Pancreas (tissue), 10 donors: ENCODE data around the gene VGLL2. TPM values are rescaled to one million over a fixed set of nuclear protein-coding genes. Genes with fewer than 3 reads are reported as not detected.

Source experiments
- ATAC-seq, 4 donors: fragments of 200-7000 bp; cut with Tn5 transposase; one replicate each; pipeline versions ENCODE4 v1.8.0 to v1.9.1; 2020; ENCODE audit warnings: mild to moderate bottlenecking in 4 of 4, moderate library complexity in 4 of 4
- DNase-seq, 6 donors: peaks; one replicate each; pipeline ENCODE4 v3.0.0-alpha.2; 2020
- FAIRE-seq: peaks from 2 replicates; lab custom pipeline; 2012; peaks lifted over from hg19 to GRCh38; lab: Jason Lieb, UNC
- H3K27ac ChIP-seq, 4 donors: fragments of 200-600 bp; sonication (generic); 1 replicate in 3 of 4; 2 replicates in 1 of 4; pipeline versions ENCODE4 v1.5.0 to v1.8.0; 2020
- H3K27me3 ChIP-seq, 4 donors: fragments of 200-600 bp; one replicate each; pipeline ENCODE4 v1.8.0; 2021
- H3K36me3 ChIP-seq, 3 donors: fragments of 200-600 bp; sonication (generic) in 1 of 3; one replicate each; pipeline versions ENCODE4 v1.5.0 to v1.8.0; 2020 to 2021
- H3K4me1 ChIP-seq, 3 donors: fragments of 200-600 bp; one replicate each; pipeline ENCODE4 v1.8.0; 2021
- H3K4me3 ChIP-seq, 4 donors: fragments of 200-600 bp; sonication (generic) in 2 of 4; one replicate each; pipeline versions ENCODE4 v1.5.0 to v1.8.0; 2020 to 2021
- H3K9me3 ChIP-seq, 4 donors: fragments of 200-600 bp; one replicate each; pipeline ENCODE4 v1.8.0; 2021
- CTCF ChIP-seq, 4 donors: fragments of 200-600 bp; sonication (generic) in 3 of 4; IDR thresholded peaks; one replicate each; pipeline versions ENCODE4 v1.5.0 to v1.8.0; 2021; ENCODE audit warnings: antibody characterized with exemption in 4 of 4
- WGBS, 2 donors: extraction: QIAGEN DNeasy Blood & Tissue Kit; methylation state at CpG; one replicate each; pipeline ENCODE4 v1.1.7; 2013; 5-methylcytosine and 5-hydroxymethylcytosine counted together
- intact Hi-C, 3 donors: fragments of 100-400 bp; cut with DNase I; formaldehyde crosslinking; loops; one replicate each; pipeline versions ENCODE4 v1.11.1 to v1.14.2; 2022
- polyA plus RNA-seq, 2 donors: library from polyadenylated mRNA; stranded (reverse); fragments of 200-250 nt; gene quantifications; one replicate each; pipeline ENCODE4 v1.2.3, GENCODE V29; 2013
- total RNA-seq, 6 donors: library from RNA; stranded (reverse); fragmentation: NEBNext Ultra II Directional in 4 of 6; extraction: Animal tissue kit (Norgen Biotek cat#: 25700) in 4 of 6; gene quantifications; one replicate each; pipeline versions ENCODE4 v1.2.1 to v1.2.4, GENCODE V29; 2021 to 2023
- donor health status: healthy with polysubstance abuse.
- donor health status: DM: no; HTN: no; CAD: no; lungs with moderate emphysema.
- donor health status: DM: no; HTN: no; CAD: no.
- donor health status: control.
- donor health status: control.
- donor health status: Bipolar disorder and iron deficiency.
- donor health status: DM: yes; HTN: yes; CAD: no.
- donor health status: DM: no; HTN: no; CAD: no.
- donor health status: DM: no; HTN: no; CAD: no.
- donor health status: DM: yes; HTN: yes; CAD: no.

VGLL2 gene
- total and polyA plus RNA-seq, 8 donors = not detected

- H3K36me3 ChIP-seq = no peaks in the 10 kb centered on the region
- TF ChIP-seq CTCF (IDR thresholded peaks at IDR 0.05) = no peak
- FAIRE-seq (no peak), DNase-seq (no peak), ATAC-seq (no peak)
- no peak overlapping the region for H3K27ac ChIP-seq
- H3K27me3 ChIP-seq = no peaks in the 10 kb centered on the region
- H3K4me3 ChIP-seq = no peak overlapping the region
- no peaks in the 10 kb centered on the region for H3K9me3 ChIP-seq
- 80 to 87% methylated on average over 3 of the region's 3 CpGs for WGBS, 2 donors
- intact Hi-C loops = no loop called here
- H3K4me1 ChIP-seq = no peaks in the 10 kb centered on the region
Measured at GRCh38 chr6:117309069-117309468, 43.7 kb downstream of the VGLL2 start.

GRCh38 chr6:117309611-117310010 is 44.3 kb downstream of the VGLL2 start:
- Histone ChIP-seq H3K36me3 (no peaks in the 10 kb centered on the region), H3K9me3 (no peaks in the 10 kb centered on the region), H3K4me1 (no peaks in the 10 kb centered on the region), H3K27me3 (no peaks in the 10 kb centered on the region), H3K4me3 (no peak overlapping the region), H3K27ac (no peak overlapping the region)
- DNase-seq (no peak), ATAC-seq (no peak), FAIRE-seq (no peak)
- TF ChIP-seq CTCF (IDR thresholded peaks at IDR 0.05) = no peak
- intact Hi-C loops = no loop called here

GRCh38 chr6:117311310-117311709 is 46.0 kb downstream of the VGLL2 start:
- FAIRE-seq (no peak), ATAC-seq (no peak), DNase-seq (no peak)
- no peaks in the 10 kb centered on the region for H3K36me3 ChIP-seq
- no peak overlapping the region for H3K4me3 ChIP-seq
- TF ChIP-seq CTCF (IDR thresholded peaks at IDR 0.05) = no peak
- no peak overlapping the region for H3K27ac ChIP-seq
- 46 to 54% methylated on average over 3 of the region's 3 CpGs for WGBS, 2 donors
- intact Hi-C loops = no loop called here
- H3K27me3 ChIP-seq = no peaks in the 10 kb centered on the region
- no peaks in the 10 kb centered on the region for H3K9me3 ChIP-seq
- H3K4me1 ChIP-seq = no peaks in the 10 kb centered on the region

- Histone ChIP-seq H3K4me1 (no peaks in the 10 kb centered on the region), H3K27me3 (no peaks in the 10 kb centered on the region), H3K36me3 (no peaks in the 10 kb centered on the region), H3K27ac (no peak overlapping the region), H3K9me3 (no peaks in the 10 kb centered on the region), H3K4me3 (no peak overlapping the region)
- WGBS, 2 donors = 85 to 96% methylated on average over 1 of the region's 1 CpG
- ATAC-seq (no peak), FAIRE-seq (no peak), DNase-seq (no peak)
- TF ChIP-seq CTCF (IDR thresholded peaks at IDR 0.05) = no peak
- intact Hi-C loops = no loop called here
Measured at GRCh38 chr6:117311726-117312125, 46.4 kb downstream of the VGLL2 start.

- no peak for DNase-seq
- no peaks in the 10 kb centered on the region for H3K27me3 ChIP-seq
- H3K4me1 ChIP-seq = no peaks in the 10 kb centered on the region
- no peak for FAIRE-seq
- ATAC-seq = peak in 1 of 4 donors; percentile 52
- H3K4me3 ChIP-seq = no peak overlapping the region
- WGBS, 2 donors = 19% methylated on average over 4 of the region's 4 CpGs
- no peaks in the 10 kb centered on the region for H3K9me3 ChIP-seq
- no peak overlapping the region for H3K27ac ChIP-seq
- no peaks in the 10 kb centered on the region for H3K36me3 ChIP-seq
- intact Hi-C loops = no loop called here
- peak in 2 of 4 donors; percentile 12 to 28 for TF ChIP-seq CTCF (IDR thresholded peaks at IDR 0.05)
Measured at GRCh38 chr6:117317261-117317660, 51.9 kb downstream of the VGLL2 start.

Other genes starting within 250 kb of the VGLL2 start
- gene ROS1, start 160.4 kb downstream of the VGLL2 start, total RNA-seq = under 1 TPM in 5 of 6 donors, not detected in 1; 0.03 to 0.09 (median 0.05) TPM
- gene ROS1, start 160.4 kb downstream of the VGLL2 start, polyA plus RNA-seq = under 1 TPM in 1 of 2 donors, not detected in 1; 0.02 TPM
- gene DCBLD1, start 217.1 kb downstream of the VGLL2 start, total RNA-seq = 10 to 100 TPM in 1 of 6 donors, 1 to 10 TPM in 5; 4.8 to 12.2 (median 6.4) TPM
- 10 to 100 TPM in 1 of 2 donors, 1 to 10 TPM in 1; 4.8 to 12.8 TPM for gene DCBLD1, start 217.1 kb downstream of the VGLL2 start, polyA plus RNA-seq